ENCODE data around the gene PKP1.

- TF ChIP-seq, protein P1, sequence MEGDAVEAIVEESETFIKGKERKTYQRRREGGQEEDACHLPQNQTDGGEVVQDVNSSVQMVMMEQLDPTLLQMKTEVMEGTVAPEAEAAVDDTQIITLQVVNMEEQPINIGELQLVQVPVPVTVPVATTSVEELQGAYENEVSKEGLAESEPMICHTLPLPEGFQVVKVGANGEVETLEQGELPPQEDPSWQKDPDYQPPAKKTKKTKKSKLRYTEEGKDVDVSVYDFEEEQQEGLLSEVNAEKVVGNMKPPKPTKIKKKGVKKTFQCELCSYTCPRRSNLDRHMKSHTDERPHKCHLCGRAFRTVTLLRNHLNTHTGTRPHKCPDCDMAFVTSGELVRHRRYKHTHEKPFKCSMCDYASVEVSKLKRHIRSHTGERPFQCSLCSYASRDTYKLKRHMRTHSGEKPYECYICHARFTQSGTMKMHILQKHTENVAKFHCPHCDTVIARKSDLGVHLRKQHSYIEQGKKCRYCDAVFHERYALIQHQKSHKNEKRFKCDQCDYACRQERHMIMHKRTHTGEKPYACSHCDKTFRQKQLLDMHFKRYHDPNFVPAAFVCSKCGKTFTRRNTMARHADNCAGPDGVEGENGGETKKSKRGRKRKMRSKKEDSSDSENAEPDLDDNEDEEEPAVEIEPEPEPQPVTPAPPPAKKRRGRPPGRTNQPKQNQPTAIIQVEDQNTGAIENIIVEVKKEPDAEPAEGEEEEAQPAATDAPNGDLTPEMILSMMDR (IDR thresholded peaks at IDR 0.05; ENCODE audit: low read length) = no peak
- TF ChIP-seq EZH2 (optimal IDR thresholded peaks at IDR 0.05; ENCODE audit: low read depth, low read length) (no peak), EZH2phosphoT487 (IDR thresholded peaks at IDR 0.05; ENCODE audit: low read length) (no peak)
These were observed 96.5 kb downstream of the PKP1 start for GRCh38 chr1:201379733-201380242.

Measured in MM.1S (cell line).